HG02885 (cell line): ENCODE results near the gene PALMD.

Experiments
- ATAC-seq: cut with Tn5 transposase; IDR thresholded peaks from one replicate; pipeline ENCODE4 v1.9.1; 2021; ENCODE audit warnings: mild to moderate bottlenecking; ENCODE audit not compliant: unreplicated experiment, poor library complexity

PALMD gene

DNA sequence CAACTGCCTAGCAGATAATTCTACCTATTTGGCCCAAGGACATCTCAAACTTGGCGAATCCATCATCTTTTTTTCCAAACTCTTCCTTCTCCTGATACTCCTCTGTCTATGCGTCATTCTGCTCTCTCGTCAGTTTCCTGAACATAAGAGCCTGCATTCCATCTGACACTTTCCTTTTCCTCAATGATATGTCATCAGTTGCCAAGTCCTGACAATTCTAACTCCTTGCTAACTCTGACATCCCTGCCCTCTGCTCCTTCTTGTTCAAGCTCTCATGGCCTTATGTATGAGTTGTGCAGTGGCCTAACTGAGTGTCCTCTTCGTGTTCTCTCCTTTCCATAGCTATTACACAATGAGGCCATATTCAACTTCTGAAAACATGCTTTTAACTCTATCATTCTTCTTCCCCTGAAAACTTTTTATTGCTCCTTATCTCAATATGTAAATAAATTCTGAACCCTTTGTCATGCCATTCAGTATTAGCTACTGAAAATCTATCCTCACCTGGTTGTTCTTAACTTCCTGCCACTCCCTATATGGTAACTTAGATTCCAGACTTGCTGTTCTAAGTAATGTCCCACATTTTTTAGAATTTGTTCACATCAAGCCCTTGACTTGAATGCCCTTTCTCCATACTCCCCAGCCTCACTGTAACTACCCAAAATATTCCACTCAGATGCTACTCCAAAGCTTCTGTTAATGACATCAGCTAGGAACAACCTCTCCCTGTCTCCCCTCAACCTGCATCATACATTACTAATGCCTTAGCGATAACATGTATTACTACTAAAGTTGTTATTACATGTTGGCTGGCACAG is 11.5 kb downstream of the PALMD start:
- ATAC-seq: no peak

- no peak for ATAC-seq
These were observed 12.0 kb downstream of the PALMD start for GRCh38 chr1:99658031-99658290.

DNA sequence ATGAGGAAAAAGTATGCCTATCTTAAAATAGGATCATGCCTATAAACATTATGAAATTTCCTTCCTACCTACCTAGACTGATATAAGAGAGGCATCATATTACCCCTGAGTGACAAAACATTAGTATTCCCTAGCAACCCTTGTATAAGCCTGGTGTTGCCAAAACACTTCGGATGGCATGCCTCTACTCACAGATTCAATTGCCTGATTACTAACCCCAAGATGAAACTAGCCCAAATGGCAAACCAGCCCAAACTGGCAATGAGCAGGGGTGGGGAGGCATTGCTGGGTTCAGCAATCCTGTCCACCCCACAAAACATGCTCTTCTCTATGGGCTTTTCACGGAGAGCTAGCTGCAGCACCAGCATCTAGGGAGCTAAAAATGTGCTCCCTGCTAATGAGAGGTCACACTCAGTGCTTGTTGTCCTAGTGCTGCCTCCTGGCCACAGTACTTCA is 13.9 kb downstream of the PALMD start:
- ATAC-seq: no peak

GRCh38 chr1:99660496-99660895 is 14.6 kb downstream of the PALMD start:
- no peak for ATAC-seq

DNA sequence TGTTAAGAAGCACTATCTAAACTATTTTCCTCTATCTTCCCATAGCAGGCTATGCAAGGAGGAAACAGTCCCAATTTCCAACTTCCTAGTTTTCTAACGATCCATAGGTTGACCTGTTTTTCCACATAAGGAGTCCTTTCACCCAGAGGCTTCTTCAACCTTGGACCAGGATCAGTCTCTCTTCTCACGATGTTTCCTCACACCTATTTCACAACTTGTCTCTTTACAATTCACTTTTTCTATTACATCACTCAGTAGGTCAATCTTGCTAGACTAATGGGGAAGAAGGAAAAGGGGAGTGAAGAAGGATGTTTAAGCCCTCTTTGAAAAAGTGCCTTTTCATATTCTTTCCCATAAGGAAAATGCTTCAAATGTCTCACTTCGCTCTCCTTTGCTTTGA is 15.9 kb downstream of the PALMD start:
- ATAC-seq: no peak

DNA sequence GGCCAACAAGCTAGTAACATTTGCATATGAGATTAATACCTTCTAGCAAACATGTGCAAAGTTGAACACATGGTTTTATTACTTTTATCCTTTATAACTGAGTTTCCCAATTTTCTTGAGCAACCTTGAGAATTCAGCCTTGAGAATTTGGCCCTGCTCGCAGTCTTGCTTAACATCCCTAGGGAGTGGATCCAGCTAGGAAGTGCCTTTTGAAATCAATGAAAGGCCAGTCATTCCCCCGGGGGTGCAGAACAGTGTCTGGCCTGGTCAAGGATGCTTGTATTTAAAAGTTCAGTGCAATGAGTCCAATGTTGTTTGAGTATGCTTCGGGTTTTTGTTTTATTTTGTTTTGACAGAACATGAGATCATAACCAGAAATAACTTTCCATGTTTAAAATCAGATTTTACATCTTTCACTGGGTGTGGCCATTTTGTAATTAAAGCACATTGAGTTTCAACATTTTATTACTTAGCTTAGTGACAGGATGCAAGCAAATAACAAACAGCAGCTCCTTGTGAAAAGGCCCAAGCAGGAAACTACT is 16.7 kb downstream of the PALMD start:
- ATAC-seq: no peak

- ATAC-seq: no peak
These were observed 17.6 kb downstream of the PALMD start for GRCh38 chr1:99663501-99663900.

GRCh38 chr1:99665212-99665611 is 19.3 kb downstream of the PALMD start:
- no peak for ATAC-seq

DNA sequence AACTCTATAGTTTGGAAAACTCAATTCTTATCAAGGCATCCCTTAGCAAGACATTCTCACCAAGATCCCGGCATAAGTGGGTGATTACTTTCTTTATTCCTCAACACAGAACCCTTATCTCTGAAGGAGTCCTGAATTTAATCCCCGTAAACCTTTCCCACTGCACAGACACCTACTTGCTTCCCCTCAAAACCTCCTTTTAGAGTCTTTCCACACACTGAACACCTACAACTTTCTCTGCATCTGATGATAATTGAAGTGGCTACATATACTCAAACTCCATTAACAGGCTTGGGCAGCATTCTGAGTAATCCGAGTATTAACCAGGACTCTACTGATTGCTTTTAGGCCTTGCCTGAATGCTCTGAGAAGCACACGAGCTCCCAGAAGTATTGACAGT is 23.5 kb downstream of the PALMD start:
- ATAC-seq: no peak

GRCh38 chr1:99669821-99670220 is 23.9 kb downstream of the PALMD start:
- ATAC-seq: no peak

DNA sequence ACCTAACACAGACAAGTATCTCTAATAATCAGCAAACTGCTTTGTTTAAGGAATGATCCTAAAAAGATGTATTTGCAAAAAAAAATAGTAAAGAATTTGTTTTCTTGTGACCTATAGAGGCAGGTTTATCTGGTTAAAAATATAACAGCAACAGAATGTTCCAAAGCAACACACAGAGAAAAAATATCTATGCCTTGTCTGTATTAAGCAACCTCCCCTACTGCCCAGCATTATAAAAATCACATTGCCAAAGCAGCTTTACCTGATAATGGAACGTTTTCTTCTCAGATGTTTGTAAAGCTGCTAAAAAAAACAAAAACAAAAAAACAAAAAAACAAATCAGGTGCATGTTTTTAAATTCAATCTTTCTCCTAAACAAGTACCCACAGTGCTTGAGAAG is 24.7 kb downstream of the PALMD start:
- no peak for ATAC-seq

DNA sequence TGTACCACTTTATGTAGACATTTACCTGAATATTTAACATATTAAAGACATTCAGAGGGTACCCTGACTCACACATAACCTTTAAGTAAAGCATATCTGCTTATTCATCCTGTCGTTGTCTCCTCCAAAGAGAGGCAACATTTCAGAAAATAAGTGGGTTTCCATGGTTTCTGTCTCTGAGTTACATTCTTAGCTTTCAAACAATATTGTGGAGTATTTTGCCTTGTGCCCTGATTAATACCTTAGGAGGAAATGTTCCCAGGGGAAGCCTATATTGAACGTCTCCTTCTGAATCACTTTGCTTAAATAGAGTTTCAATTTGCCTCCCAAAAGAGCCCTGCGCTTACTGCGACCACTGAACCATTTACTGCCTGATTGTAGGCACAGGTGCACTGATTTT is 26.1 kb downstream of the PALMD start:
- no peak for ATAC-seq

GRCh38 chr1:99672530-99673213 is 26.8 kb downstream of the PALMD start:
- no peak for ATAC-seq

DNA sequence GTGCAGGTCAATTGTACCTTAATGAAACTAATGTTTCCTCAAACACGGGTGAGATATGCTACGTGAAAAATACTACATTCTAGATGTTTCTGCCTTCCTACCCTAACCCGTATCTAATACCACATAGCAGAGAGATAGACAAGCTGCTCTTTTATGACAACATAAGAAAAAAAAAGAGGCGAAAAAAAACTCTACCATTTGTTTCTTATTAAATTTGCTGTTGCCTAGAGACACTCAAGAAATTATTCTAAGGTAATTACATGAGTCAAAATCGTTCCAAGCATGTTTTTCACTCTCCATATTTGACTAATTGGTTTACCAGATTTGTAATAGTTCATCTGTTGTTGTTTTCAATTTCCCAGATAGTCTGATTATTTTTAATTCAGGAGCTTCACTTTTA is 27.4 kb downstream of the PALMD start:
- ATAC-seq: no peak

DNA sequence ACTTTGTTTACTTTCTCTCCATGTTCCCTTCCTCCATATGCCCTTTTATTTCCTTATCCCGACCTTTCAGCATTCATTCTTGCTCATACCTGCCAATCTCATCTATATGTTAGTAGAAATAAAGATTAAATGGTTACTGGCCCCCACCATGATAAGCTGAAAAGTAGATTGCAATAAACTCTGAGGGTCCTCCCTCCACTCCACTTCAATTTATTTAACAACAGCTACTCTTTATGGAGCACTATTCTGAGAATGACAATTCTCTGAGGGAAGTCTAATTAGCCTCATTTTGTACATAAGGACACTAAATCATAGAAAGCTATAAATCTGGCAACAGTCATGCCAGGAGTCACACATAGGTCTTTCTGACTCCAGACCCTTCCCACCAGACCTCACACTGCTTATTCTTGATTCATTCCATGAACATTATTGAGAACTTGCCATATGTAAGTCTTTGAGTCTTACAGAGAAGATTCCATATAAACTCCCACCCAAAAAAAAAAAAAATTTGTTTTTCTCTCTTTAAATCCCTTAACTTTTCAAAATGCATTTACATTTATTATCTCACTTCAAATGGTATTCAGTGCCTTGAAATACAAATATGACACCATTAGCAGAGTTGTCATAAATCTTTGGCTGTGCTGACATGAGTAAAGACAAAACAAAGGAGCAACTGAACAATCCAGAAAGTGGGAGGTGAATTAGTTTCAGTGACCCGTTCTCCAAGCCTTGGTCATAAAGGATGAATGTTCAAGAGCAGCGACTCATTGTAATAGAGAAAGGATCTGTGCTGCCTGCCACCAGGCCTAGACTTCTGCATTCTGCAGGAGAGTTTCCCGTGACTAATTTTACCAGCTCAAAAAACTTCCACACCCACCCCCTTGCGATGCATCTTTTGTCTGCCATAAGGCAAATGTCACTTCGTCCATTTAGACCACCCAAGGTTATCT is 28.5 kb downstream of the PALMD start:
- ATAC-seq: no peak

- ATAC-seq: no peak
These were observed 29.4 kb downstream of the PALMD start for GRCh38 chr1:99675292-99675691.

DNA sequence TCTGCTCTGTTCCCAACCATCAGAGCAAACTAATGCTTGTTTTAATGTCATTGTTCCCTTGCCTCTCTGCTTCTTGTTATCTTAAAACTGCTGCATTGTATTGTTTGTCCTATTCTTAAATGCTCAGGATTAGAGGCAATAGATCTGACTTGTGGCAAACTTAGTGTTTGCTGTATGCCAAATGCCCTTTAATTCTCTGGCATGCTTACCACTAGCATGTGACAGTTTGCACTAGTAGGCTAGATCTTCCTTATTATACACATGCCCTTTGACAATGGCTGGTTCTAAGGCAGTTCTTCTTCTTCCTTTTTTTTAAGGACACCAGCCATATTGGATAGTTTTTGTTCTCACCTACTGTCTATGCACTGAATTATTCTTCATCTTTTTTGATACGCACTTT is 30.1 kb downstream of the PALMD start:
- no peak for ATAC-seq

GRCh38 chr1:99676876-99677275 is 31.0 kb downstream of the PALMD start:
- ATAC-seq: no peak

DNA sequence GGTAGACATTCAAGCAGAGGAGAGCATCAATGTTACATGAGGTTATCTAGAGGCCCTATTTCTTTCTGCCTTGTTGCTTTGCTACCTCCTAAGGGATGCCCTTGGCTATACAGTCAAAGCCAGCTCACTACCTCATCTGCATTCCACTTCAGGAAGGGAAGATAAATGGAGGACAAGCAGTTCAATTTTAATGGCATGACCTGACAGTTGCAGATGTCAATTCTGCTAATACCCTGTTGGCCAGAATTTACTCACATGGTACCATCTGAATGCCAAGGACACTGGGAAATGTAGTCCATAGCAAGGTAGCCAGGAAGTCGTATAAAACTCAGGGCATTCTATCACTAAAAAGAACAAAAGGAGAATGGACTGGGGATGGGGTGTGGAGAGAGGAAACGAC is 31.5 kb downstream of the PALMD start:
- ATAC-seq: no peak

DNA sequence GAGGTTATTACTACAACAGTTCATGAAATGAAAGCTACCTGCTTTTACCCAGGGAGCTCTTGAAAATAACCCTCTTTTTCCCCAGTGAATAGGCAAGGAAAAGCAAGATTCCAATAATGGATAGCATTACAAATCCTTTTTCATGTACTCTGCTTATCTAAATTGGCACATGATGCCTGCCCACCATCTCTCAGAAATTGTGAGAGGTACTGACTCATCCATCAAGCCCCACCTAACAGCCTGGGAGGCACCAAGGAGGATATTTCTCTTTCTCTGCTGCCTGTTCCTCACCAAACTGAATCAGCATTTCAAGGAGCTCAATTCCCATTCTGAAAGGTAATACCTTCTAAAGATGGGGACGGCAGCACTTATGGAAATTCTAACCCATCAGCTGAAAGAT is 34.4 kb downstream of the PALMD start:
- no peak for ATAC-seq

- ATAC-seq: no peak
These were observed 35.7 kb downstream of the PALMD start for GRCh38 chr1:99681583-99681982.
